Left hindlimb (tissue), 1 donor: ENCODE data around the gene PDPK1.
"Not testable (repeated sequence)": the region's sequence is repeated elsewhere in the genome, so short reads cannot be mapped to it uniquely, and the experiment has no call there.

ENCODE experiments used
- DNase-seq: peaks from one replicate; pipeline ENCODE4 v3.0.0-alpha.2; 2018

Gene PDPK1

GRCh38 chr16:2550283-2550878 is 12.6 kb downstream of the PDPK1 start:
- not testable (repeated sequence) for DNase-seq

- not testable (repeated sequence) for DNase-seq
Measured at GRCh38 chr16:2551420-2551889, 13.6 kb downstream of the PDPK1 start.

DNA sequence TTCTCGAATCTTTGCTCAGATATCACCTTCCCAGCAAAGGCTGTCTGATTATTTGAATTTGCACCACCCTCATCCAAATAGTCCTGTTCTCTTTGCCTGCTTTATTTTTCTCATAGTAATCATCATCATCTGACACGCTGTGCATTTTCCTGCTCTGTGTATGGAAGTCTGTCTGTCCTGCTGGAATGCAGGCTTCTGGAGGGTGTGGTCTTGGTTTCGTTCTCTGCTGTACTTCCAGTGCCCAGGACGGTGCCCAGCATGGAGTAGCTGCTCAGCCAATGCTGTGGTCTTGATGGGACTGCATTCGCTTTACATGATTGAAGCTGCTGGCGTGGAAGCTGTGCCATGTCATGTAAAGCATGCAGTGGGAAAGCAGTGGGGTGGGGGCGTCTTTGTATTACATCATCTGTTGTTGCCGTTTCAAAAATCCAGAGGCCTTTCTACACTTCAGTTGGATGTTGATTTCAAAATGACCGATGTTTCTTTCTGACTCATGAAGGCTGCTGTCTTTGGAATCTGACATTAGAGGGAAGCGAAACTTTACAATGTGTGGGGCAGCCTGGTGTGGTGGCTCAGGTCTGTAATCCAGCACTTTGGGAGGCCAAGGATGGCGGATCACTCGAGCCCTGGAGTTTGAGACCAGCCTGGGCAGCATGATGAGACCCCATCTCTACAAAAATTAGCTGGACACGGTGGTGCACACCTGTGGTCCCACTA is 17.0 kb downstream of the PDPK1 start:
- DNase-seq: not testable (repeated sequence)

DNA sequence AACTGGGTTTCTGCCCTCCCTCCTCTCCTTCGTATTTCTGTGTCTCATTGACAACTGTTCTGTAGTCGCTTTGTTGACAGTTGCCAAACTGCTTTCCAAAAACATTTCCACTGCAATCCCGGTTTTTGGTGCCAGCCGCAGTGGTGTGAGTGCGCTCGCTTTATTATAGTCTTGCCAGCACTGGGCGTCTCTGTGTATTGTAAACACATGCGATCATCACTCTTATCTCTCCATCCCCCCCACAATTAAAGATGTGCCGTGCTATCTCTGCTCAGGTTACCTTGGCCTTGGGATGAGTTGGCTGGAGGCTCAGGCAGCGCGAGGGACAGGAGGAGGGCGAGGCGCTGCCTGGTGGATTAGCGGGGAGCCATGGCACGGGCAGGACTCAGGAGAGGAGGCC is 19.3 kb downstream of the PDPK1 start:
- DNase-seq: not testable (repeated sequence)

GRCh38 chr16:2560131-2560797 is 22.4 kb downstream of the PDPK1 start:
- not testable (repeated sequence) for DNase-seq

DNA sequence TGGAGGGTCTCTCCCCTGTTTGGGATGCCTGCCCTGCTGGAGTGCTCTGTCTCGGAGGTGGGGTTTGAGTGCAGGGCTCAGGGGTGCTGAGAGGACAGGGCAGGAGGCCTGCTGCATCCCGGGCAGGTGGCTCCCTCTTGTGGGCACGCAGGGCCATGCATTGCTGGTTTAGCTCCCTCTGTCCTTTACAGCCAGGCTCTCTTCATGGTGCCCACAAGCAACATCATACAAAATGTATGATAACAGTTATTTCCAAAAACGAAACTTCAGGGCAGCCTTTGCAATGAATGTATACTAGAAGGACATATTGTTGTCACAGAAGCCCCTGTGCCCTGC is 22.9 kb downstream of the PDPK1 start:
- not testable (repeated sequence) for DNase-seq

DNA sequence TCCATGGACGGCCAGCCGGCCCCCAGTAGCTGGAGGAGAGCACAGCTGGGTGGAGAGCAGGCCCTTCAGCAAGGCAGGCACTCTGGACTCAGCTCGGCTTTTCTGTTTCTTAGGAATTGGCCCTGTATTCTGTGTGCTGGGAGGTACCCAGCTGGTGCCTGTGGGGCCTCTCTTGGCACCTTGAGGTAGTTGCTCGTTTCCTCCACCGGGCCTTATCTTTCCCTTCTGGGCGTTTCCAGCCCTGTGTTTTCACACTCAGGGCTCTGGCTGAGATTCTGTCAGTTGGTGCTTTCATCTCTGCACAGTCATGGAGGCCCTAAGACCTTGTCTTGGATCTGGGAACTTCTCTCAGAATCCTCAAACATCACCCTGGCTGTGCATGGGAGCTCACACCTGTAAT is 29.7 kb downstream of the PDPK1 start:
- not testable (repeated sequence) for DNase-seq

GRCh38 chr16:2568573-2568972 is 30.8 kb downstream of the PDPK1 start:
- DNase-seq: not testable (repeated sequence)

DNA sequence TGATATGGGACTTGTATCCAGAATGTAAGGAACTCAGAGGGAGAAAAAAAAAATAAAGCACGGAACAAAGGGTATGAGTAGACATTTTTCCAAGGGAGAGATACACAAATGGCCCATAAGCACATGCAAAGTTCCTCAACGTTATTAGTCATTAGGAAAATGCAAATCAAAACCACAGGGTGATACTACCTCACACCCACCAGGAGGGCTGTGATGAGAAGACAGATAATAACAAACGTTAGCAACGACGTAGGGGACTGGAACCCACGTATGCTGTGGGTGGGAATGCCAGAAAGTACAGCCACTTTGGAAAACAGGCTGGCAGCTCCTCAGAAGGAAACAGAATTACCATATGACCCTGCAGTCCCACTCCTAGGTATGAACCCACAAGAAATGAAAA is 34.9 kb downstream of the PDPK1 start:
- not testable (repeated sequence) for DNase-seq

GRCh38 chr16:2575839-2576238 is 38.0 kb downstream of the PDPK1 start:
- not testable (repeated sequence) for DNase-seq

GRCh38 chr16:2577044-2577443 is 39.2 kb downstream of the PDPK1 start:
- DNase-seq: not testable (repeated sequence)

DNA sequence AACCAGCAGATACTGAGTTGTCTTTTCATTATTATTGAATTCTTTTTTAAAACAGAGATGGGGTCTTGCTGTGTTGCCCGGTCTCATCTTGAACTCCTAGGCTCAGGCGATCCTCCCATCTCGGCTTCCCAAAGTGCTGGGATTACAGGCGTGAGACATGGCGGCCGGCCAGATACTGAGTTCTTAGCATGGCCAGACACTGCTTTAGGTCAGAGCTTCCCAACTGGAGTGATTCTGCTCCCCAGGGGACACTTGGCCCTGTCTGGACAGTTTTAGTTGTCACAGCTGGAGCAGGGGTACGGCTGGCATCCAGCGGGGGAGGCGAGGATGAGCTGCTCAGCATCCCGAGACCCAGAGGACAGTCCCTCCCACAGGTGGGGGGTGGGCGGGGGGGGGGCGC is 41.1 kb downstream of the PDPK1 start:
- not testable (repeated sequence) for DNase-seq

DNA sequence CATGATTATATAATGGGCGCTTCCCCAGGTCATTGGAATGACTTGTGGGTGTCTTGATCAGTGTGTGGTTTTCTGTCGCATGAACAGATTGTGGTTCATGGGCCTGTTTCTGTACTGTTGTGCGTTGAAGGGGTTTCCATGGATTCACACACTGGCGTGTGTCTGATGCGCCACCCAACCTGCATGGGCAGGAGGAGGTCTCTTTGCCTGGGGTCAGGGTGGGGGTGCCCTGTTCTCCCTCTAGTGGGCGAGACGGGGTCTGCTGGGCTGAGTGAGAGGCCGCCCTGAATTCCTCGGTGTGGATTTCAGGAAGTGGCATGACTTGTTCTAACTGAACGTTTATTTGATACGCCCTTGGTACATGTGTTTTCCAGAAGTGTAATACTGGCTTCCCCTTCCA is 42.3 kb downstream of the PDPK1 start:
- DNase-seq: not testable (repeated sequence)

DNA sequence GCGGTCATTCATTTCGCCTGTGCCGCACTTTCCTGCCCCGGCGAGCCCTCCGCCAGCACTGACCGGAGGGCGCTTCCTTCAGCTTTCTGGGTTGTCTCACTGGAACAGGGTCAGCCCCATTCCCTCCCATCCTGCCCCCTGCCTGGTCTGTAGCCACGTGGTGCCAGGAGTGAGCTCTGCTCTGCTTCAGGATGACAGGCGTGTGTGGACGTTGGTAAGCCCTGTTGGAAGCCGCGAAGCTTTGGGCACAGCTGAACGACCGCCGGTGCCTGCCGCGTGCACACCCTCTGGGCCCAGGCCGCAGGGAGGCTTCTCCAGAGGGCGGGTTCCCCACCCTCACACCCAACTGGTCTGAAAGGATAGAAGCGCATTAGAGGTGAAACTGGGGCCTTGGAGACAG is 43.0 kb downstream of the PDPK1 start:
- DNase-seq: not testable (repeated sequence)

- DNase-seq: peak; percentile 69
Measured at GRCh38 chr16:2584729-2585650, 47.2 kb downstream of the PDPK1 start.

GRCh38 chr16:2585651-2586081 is 47.8 kb downstream of the PDPK1 start:
- no peak for DNase-seq

DNA sequence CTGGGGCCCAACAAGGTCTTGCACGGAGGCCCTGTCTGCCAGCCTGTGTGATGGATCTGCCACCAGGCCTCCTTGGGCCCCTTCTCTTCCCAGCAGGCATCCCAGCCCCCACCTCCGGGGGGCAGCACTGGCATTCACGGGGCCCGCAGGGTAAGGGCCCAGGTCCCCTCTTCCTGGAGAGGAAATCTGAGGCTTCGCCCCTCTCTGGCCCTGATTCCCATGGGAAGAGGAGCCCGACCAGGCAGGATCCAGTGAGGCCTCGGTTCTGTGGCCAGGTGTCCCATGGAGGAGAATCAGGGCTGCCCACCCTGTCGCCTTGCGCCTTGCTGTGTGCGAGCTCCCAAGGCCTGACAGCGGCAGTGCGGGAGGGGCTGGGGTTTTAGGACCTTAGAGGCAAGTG is 48.4 kb downstream of the PDPK1 start:
- DNase-seq: no peak

DNA sequence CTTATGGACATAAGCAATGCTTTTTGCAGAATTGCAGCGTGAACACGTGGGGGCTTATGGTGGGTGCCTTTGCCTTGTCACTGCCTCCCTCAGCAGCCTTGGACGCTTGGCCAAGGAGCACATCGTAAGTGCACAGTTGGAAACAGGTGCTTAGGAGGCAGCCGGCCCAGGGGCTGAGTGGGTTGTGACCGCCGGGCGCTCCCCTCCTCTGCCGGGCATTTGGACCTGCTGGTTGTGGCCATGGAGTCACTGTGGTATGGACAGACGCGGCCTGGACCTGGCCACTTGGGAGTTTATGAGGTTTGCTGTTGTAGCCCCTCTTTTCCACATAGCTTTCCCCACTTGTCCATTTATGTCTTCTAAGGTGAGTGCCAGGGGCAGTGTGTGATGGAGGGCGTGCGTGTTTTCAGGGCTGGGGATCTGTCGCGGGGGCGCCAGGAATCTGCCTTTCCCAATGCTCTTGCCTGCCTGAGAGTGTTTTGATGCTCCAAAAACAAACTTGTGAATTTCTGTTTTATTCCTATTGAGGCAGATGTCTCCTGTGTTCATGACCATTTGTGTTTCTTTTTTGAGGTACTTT is 49.2 kb downstream of the PDPK1 start:
- DNase-seq: no peak

- no peak for DNase-seq
Measured at GRCh38 chr16:2587891-2588565, 50.2 kb downstream of the PDPK1 start.

- no peak for DNase-seq
Measured at GRCh38 chr16:2591476-2592240, 53.8 kb downstream of the PDPK1 start.

DNA sequence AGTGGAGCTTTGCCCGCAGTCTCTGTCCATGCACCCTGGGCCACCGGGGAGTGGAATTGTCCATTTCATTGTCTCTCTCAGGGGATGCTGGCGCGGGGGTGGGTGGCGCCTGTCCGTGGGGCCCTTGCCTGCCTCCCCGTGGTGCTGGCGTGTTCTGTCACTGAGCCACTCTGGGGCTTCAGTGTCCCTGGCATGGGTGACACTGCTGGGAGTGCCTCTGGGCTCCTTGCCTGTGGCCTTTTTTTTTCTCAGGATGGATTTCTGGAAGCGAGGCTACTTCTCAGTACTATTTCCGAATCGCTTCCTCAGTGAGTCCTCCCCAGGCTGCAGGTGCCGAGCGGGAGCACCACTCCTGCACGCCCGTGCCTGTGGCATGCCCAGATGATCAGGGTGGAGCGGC is 55.0 kb downstream of the PDPK1 start:
- no peak for DNase-seq
